ENCODE data around the gene SERPINB1.
"Not testable (repeated sequence)": the region's sequence is repeated elsewhere in the genome, so short reads cannot be mapped to it uniquely, and the experiment has no call there.

DNA sequence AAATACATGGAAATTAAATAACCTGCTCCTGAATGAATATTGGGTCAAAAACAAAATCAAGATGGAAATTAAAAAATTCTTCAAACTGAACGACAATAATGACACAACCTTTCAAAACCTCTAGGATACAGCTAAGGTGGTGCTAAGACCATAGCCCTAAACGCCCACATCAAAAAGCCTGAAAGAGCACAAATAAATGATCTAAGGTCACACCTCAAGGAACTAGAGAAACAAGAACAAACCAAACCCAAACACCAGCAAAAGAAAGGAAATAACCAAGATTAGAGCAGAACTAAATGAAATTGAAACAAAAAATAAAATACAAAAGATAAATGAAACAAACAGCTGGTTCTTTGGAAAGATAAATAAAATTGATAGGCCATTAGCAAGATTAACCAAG is 38.5 kb upstream of the SERPINB1 start:
- TF ChIP-seq, protein P1, sequence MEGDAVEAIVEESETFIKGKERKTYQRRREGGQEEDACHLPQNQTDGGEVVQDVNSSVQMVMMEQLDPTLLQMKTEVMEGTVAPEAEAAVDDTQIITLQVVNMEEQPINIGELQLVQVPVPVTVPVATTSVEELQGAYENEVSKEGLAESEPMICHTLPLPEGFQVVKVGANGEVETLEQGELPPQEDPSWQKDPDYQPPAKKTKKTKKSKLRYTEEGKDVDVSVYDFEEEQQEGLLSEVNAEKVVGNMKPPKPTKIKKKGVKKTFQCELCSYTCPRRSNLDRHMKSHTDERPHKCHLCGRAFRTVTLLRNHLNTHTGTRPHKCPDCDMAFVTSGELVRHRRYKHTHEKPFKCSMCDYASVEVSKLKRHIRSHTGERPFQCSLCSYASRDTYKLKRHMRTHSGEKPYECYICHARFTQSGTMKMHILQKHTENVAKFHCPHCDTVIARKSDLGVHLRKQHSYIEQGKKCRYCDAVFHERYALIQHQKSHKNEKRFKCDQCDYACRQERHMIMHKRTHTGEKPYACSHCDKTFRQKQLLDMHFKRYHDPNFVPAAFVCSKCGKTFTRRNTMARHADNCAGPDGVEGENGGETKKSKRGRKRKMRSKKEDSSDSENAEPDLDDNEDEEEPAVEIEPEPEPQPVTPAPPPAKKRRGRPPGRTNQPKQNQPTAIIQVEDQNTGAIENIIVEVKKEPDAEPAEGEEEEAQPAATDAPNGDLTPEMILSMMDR (IDR thresholded peaks at IDR 0.05): not testable (repeated sequence)
- not testable (repeated sequence) for TF ChIP-seq EZH2phosphoT487, EZH2 (IDR thresholded peaks at IDR 0.05)

Measured in neural progenitor cell (in vitro differentiated cells).